IMR-90 (cell line): Measurements from ENCODE around the gene KRTAP5-4.

Experiments
- CEBPB ChIP-seq: IDR thresholded peaks from 2 replicates; pipeline ENCODE4 v1.6.1; 2012; ENCODE audit warnings: low read depth, low read length, improper control_type of control experiment
- MAFK ChIP-seq: IDR thresholded peaks from 2 replicates; pipeline ENCODE4 v1.6.1; 2012; ENCODE audit warnings: low read depth, low read length, improper control_type of control experiment
- POLR2A ChIP-seq: IDR thresholded peaks from 2 replicates; pipeline ENCODE4 v1.6.1; 2012; ENCODE audit warnings: mild to moderate bottlenecking, low read depth, low read length
- RAD21 ChIP-seq: IDR thresholded peaks from 2 replicates; pipeline ENCODE4 v1.6.1; 2012; ENCODE audit warnings: low read length, improper control_type of control experiment
- RCOR1 ChIP-seq: IDR thresholded peaks from 2 replicates; pipeline ENCODE4 v1.6.1; 2012; ENCODE audit warnings: mild to moderate bottlenecking, low read length, improper control_type of control experiment; ENCODE audit not compliant: insufficient replicate concordance
- RFX5 ChIP-seq: IDR thresholded peaks from 2 replicates; pipeline ENCODE4 v1.8.0; 2012; ENCODE audit warnings: low read depth, mild to moderate bottlenecking, low read length, moderate library complexity
- USF2 ChIP-seq: fragments of 150-350 bp; IDR thresholded peaks from 2 replicates; pipeline ENCODE4 v1.6.1; 2017; ENCODE audit warnings: mild to moderate bottlenecking, antibody characterized with exemption, low read length, low read depth
- TF ChIP-seq, protein P1 (sequence below): conservative IDR thresholded peaks from 2 replicates; pipeline ENCODE4 v1.5.1; 2012; ENCODE audit warnings: mild to moderate bottlenecking, low read depth, low read length, improper control_type of control experiment

GRCh38 chr11:1571760-1572196 is 50.2 kb downstream of the KRTAP5-4 start:
- TF ChIP-seq, protein P1, sequence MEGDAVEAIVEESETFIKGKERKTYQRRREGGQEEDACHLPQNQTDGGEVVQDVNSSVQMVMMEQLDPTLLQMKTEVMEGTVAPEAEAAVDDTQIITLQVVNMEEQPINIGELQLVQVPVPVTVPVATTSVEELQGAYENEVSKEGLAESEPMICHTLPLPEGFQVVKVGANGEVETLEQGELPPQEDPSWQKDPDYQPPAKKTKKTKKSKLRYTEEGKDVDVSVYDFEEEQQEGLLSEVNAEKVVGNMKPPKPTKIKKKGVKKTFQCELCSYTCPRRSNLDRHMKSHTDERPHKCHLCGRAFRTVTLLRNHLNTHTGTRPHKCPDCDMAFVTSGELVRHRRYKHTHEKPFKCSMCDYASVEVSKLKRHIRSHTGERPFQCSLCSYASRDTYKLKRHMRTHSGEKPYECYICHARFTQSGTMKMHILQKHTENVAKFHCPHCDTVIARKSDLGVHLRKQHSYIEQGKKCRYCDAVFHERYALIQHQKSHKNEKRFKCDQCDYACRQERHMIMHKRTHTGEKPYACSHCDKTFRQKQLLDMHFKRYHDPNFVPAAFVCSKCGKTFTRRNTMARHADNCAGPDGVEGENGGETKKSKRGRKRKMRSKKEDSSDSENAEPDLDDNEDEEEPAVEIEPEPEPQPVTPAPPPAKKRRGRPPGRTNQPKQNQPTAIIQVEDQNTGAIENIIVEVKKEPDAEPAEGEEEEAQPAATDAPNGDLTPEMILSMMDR: no peak
- TF ChIP-seq RAD21 (no peak), MAFK (no peak), USF2 (no peak), RCOR1 (no peak), POLR2A (no peak; the same call in 1 of the 2 replicates), RFX5 (no peak), CEBPB (no peak)
